Osteoblast (primary cell): Measurements from ENCODE around the gene RSBN1. TPM values are rescaled to one million over a fixed set of nuclear protein-coding genes. Genes with fewer than 3 reads are reported as not detected.
"Not testable (repeated sequence)": the region's sequence is repeated elsewhere in the genome, so short reads cannot be mapped to it uniquely, and the experiment has no call there.

Experiments
- DNase-seq: peaks from one replicate; pipeline ENCODE4 v3.0.0; 2011; ENCODE audit warnings: low spot score, mixed read lengths; ENCODE audit not compliant: insufficient read length; ENCODE audit errors: missing footprints
- H2AFZ ChIP-seq: 2 replicates; pipeline ENCODE4 v1.6.0; 2011; ENCODE audit warnings: mild to moderate bottlenecking, low read length
- H3K27ac ChIP-seq: 2 replicates; pipeline ENCODE4 v1.5.1; 2011; ENCODE audit warnings: mild to moderate bottlenecking, low read depth, low read length, moderate library complexity
- H3K27me3 ChIP-seq: 2 replicates; pipeline ENCODE4 v1.6.0; 2012; ENCODE audit warnings: mild to moderate bottlenecking, control low read depth, inconsistent platforms, low read length, moderate library complexity; ENCODE audit not compliant: insufficient read depth
- H3K36me3 ChIP-seq: 2 replicates; pipeline ENCODE4 v1.5.1; 2011; ENCODE audit warnings: mild to moderate bottlenecking, low read length, control low read depth, moderate library complexity; ENCODE audit not compliant: insufficient read depth
- H3K4me1 ChIP-seq: 2 replicates; pipeline ENCODE4 v1.5.1; 2011; ENCODE audit warnings: mild to moderate bottlenecking, low read length, control low read depth, moderate library complexity; ENCODE audit not compliant: insufficient read depth
- H3K4me2 ChIP-seq: 2 replicates; pipeline ENCODE4 v1.6.0; 2011; ENCODE audit warnings: mild to moderate bottlenecking, low read length; ENCODE audit not compliant: insufficient read depth
- H3K4me3 ChIP-seq: fragments of 200-600 bp; sonication (generic); 3 replicates; pipeline ENCODE4 v1.5.1; 2012; ENCODE audit warnings: mild to moderate bottlenecking, low read length, inconsistent platforms; ENCODE audit not compliant: insufficient read depth
- H3K79me2 ChIP-seq: 2 replicates; pipeline ENCODE4 v1.6.0; 2012; ENCODE audit warnings: mild to moderate bottlenecking, low read length, control low read depth, inconsistent platforms; ENCODE audit not compliant: insufficient read depth
- H3K9me3 ChIP-seq: 2 replicates; pipeline ENCODE4 v1.5.1; 2011; ENCODE audit warnings: low read depth, low read length, control low read depth
- H4K20me1 ChIP-seq: 2 replicates; pipeline ENCODE4 v1.6.0; 2012; ENCODE audit warnings: mild to moderate bottlenecking, low read length, control low read depth; ENCODE audit not compliant: insufficient read depth
- CTCF ChIP-seq: IDR thresholded peaks from 2 replicates; pipeline ENCODE4 v1.5.1; 2011; ENCODE audit warnings: mild to moderate bottlenecking, low read depth, low read length, moderate library complexity; ENCODE audit errors: extremely low read depth
- total RNA-seq: library from RNA; depleted of rRNA; stranded (reverse); fragments of >200 nt; gene quantifications from 2 replicates; pipeline ENCODE4 v1.2.3, GENCODE V29; 2012

The RSBN1 gene
- total RNA-seq, 1 donor, result 14.5 TPM

GRCh38 chr1:113758631-113759332 lies 53.5 kb downstream of the RSBN1 start:
- no peak for TF ChIP-seq CTCF
- H3K36me3 ChIP-seq, result peaks cover 6% of the 10 kb centered on the region
- peak; percentile 68 for DNase-seq
- H3K4me2 ChIP-seq, result peak overlapping the region; percentile 95
- no peaks in the 10 kb centered on the region for H3K27me3 ChIP-seq
- H4K20me1 ChIP-seq, result peaks cover 3% of the 10 kb centered on the region
- no peaks in the 10 kb centered on the region for H3K9me3 ChIP-seq
- peaks cover 14% of the 10 kb centered on the region for H3K4me1 ChIP-seq
- H2AFZ ChIP-seq, result peak overlapping the region; percentile 79
- peak overlapping the region; percentile 96 for H3K27ac ChIP-seq
- H3K79me2 ChIP-seq, result peaks cover 42% of the 10 kb centered on the region
- H3K4me3 ChIP-seq, result peak overlapping the region; percentile 89

DNA sequence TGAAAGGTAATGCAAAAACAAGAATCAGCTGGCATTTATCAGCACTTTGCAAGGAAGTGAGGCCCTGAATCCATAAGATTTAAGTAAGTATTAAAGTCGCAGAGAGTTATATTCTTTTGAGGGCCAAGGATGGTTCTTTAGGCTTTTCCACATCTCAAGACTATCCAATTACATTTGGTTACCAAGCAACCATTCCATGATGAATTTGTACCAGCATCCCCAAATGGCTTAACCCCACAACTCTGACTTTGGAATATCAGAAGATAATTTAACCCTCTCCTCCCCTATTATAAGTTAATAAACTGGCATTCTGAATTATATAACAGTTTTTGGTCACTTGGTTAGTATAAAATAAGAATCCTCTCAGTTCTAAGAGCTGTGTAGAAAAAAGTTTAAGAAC lies 55.8 kb downstream of the RSBN1 start:
- no peaks in the 10 kb centered on the region for H3K9me3 ChIP-seq
- H3K79me2 ChIP-seq, result peaks cover 48% of the 10 kb centered on the region
- H3K27me3 ChIP-seq, result no peaks in the 10 kb centered on the region
- no peak overlapping the region for H2AFZ ChIP-seq
- H3K36me3 ChIP-seq, result peaks cover 9% of the 10 kb centered on the region
- peaks cover 3% of the 10 kb centered on the region for H4K20me1 ChIP-seq
- TF ChIP-seq CTCF, result no peak
- peaks cover 14% of the 10 kb centered on the region for H3K4me1 ChIP-seq
- H3K4me2 ChIP-seq, result no peak overlapping the region
- H3K4me3 ChIP-seq, result no peak overlapping the region
- H3K27ac ChIP-seq, result no peak overlapping the region
- DNase-seq, result peak; percentile 56

- H3K27me3 ChIP-seq, H3K4me3 ChIP-seq, H3K4me1 ChIP-seq, H2AFZ ChIP-seq, H3K27ac ChIP-seq, H3K9me3 ChIP-seq, H3K4me2 ChIP-seq, DNase-seq, H4K20me1 ChIP-seq: not testable (repeated sequence)
- Histone ChIP-seq H3K79me2 (peaks cover 43% of the 10 kb centered on the region), H3K36me3 (peaks cover 11% of the 10 kb centered on the region)
These were observed 58.9 kb downstream of the RSBN1 start for GRCh38 chr1:113753333-113753732.

- Histone ChIP-seq H3K27ac (no peak overlapping the region), H3K4me3 (no peak overlapping the region)
- no peak for TF ChIP-seq CTCF
These were observed 60.8 kb downstream of the RSBN1 start for GRCh38 chr1:113751516-113751915.

More at GRCh38 chr1:113751516-113751915, 60.8 kb downstream of the RSBN1 start:
- no peaks in the 10 kb centered on the region for H3K27me3 ChIP-seq
- H3K4me1 ChIP-seq, result peaks cover 10% of the 10 kb centered on the region
- no peaks in the 10 kb centered on the region for H3K9me3 ChIP-seq
- no peak overlapping the region for H2AFZ ChIP-seq
- H4K20me1 ChIP-seq, result peaks cover 3% of the 10 kb centered on the region
- peaks cover 28% of the 10 kb centered on the region for H3K79me2 ChIP-seq
- DNase-seq, result no peak
- no peak overlapping the region for H3K4me2 ChIP-seq
- H3K36me3 ChIP-seq, result peaks cover 11% of the 10 kb centered on the region
